ENCODE results near the gene ADAT2.
"Not testable (repeated sequence)": the region's sequence is repeated elsewhere in the genome, so short reads cannot be mapped to it uniquely, and the experiment has no call there.

Gene ADAT2

DNA sequence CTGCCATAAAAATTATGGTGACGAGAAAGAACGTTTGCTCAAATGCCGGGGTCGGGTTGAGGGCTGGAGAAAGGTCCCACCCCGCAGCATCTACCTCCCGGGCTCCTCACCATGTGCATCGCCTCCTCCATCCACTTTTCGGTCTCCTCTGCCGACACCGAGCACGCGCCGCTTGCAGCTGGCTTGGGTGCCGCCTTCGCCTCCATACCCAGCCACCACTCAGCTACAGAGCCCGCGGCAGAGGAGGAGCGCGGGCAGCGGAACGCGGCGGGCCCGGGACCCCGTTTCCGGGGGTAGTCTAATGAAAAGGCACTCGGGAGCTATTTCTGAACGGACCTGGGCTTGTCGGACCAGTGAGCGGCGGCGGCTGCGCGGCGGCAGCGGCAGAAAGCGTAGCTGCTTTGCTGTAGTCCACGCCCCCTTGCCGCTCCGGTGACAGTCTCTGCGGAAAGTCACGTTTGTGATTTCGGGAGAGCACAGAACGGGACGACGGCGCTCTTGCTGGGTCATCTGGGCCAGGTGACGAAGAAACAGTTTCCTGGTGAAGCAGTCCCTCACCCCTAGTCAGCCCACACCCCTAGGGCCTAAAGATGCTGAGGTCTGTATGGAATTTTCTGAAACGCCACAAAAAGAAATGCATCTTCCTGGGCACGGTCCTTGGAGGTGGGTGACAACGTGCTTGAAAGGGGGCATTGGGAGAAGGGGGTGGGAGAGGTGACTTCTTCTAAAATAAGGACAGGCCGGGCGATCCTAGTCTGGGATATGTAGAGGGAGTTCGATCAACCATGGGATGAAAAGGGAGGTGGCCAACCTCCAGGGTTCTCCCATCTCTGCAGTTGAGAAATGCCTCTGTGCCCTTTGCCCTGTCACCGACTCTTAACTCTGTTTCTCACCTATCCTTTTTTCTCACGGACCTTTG lies at the start of gene ADAT2, which contains the start of gene PEX3:
TSS of gene ADAT2 (minus strand) at position 243 of the 919 bp plus-strand sequence. CDS start at position 206, 37 bp downstream.
TSS of gene PEX3 (plus strand) at position 353 of the 919 bp plus-strand sequence. CDS start at position 591, 238 bp downstream.
- DNase-seq, result peak; percentile 93

DNA sequence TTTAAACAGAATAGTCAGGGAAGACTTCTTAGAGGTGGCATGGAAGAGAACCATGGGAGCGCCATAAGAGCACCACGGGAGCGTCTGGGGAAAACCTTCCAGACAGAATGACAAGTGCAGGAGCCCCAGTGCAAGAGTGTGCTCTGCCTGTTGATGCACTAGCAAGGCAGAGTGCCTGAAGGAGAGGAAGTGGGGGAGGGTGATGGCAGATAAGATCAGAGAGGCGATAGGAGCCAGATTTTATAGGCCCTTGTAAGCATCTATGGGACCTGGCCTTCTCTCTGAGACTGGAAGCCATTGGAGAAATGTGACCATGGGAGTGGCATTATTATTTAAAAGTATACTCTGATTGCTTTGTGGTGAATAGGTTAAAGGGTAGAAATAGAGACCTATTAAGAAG lies 47.9 kb upstream of the ADAT2 start:
- no peak for DNase-seq

DNA sequence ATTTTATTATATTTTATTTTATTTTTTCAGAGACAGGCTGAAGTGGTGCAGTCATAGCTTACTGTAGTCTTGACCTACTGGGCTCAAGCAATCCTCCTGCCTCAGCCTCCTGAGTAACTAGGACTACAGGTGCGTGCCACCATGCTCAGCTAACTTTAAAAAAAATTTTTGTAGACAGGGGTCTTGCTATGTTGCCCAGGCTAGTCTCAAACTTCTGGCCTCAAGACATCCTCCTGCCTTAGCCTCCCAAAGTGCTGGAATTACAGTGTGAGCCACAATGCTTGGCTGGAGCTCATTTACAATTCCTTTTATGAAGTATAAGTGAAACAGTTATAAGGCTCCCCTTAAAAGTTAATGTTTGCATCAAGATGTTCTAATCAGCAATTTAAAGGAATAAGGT lies 46.5 kb upstream of the ADAT2 start:
- DNase-seq, result no peak

DNA sequence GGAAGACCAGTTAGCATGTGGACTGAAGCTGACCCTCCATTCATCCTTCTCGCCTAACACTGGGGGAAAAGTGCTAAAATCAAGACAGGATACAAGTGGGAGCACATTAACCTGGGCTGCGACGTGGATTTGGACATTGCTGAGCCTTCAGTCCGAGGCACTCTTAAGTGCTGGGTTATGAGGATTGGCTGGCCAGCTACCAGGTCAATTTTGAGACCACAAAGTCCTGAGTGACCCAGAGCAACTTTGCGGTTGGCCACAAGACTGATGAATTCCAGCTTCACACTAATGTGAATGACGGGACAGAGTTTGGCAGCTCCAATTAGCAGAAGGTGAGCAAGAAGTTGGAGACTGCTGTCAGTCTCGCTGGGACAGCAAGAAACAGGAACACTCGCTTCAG lies 40.3 kb upstream of the ADAT2 start:
- no peak for DNase-seq

DNA sequence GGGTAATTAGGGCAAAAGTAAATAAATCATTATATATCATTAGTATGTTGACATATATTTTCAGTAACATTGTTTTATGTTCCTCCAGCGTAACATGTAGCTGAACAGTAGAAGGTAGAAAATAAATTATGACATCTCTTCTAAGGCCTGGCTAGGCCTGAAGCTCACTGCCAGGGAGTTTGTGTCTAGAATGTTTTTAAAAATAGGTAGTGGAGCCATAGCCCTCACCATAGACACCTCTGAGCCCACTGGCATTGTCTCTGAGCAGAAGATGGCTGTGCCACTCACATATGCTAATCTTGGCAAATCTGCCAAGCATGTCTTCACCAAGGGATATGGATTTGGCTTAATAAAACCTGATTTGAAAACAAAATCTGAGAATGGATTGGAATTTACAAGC lies 39.7 kb upstream of the ADAT2 start:
- DNase-seq, result no peak

DNA sequence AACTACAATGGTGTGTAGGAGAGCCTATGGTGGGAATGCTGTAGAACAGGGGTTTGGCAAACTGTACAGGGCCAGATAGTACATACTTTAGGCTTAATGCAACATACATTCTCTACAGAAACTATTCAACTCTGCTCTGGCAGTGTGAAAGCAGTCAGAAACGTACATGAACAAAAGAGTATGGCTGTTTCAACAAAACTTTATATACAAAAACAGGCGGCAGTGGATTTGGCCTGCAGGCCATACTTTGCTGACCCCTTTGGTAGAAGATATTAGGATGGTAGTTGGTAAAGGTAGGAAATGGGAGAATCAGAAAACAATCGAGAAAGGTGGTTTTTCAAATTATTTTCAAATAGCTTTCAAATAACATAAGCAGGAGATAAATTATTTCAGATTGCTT lies 36.3 kb upstream of the ADAT2 start:
- DNase-seq, result no peak

DNA sequence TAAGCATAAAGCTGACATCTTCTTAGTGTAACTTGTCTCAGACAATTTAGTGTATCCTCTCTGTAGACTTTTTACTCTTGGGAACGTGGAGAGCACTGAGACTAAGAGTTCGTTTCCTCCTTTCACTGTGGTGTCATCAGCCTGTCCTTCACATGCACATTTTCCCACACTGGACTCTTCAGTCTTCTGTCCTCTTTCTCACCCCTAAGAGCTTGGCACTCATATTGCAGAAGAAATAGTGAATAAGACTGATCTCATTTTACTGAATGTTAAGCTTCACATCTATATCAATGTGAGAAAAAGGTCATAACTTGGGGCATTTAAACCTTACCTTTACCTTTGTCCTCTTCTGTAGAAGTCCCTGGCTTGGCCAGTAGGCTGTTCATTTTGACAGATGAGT lies 35.5 kb upstream of the ADAT2 start:
- no peak for DNase-seq

DNA sequence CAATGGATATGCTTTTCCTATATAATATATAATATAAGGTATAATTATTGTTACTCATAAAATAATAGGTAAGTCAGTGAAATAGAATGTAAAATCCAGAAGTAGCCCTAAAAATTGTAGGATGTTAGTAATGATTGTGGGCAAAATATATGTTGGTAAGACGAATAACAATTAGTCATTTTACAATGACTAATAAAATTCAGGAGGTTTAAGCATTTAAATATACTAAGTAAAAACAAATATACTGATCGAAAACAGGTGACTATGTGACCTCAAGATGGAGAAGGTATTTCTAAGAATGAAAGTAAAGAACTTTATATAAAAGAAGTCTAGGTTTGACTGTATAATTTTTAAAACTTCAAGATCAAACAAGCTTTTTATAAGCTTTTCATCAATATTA lies 32.1 kb upstream of the ADAT2 start:
- no peak for DNase-seq

DNA sequence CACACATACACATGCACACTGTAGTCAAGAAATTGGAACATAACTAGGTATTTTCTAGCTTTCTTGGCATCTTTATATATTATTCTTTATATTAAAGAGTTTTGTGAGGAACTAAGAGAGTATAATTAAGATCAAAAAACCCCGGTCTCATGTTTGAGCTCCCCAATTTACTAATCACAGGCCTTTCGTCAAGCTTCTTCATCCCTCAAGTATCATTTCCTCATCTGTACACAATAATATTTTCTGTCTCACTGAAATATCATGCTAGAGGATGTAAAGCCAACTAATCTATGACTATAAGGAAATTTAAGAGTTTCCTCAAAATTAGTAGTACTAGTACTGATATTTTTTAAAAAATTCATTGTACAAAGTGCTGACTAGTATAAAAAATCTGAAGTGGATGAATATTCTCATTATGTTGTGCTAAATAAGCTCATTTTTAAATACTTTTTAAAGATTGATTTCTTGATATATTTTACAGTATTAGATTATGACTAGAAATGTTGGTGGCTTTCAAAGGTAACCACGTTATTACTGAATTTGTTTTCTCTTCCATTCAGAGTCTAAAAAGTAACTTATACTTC lies 28.1 kb upstream of the ADAT2 start:
- no peak for DNase-seq

DNA sequence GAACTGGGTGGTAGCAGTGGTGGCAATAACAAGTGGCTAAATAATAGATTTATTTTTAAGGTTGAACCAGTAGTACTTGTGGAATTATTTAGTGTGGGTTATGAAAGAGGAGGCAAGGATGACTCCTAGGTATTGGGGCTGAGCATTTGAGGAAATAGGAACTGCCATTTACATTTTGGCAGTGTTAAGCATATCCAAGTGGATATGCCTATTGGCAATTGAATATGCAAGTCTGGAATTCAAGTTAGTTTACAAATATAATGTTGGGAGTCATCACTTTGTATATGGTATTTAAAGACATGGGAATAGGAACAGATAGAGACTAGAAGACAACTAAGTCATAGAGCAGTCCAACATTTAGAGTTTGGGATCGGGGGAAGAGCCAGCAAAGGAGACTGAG lies 26.1 kb upstream of the ADAT2 start:
- no peak for DNase-seq

DNA sequence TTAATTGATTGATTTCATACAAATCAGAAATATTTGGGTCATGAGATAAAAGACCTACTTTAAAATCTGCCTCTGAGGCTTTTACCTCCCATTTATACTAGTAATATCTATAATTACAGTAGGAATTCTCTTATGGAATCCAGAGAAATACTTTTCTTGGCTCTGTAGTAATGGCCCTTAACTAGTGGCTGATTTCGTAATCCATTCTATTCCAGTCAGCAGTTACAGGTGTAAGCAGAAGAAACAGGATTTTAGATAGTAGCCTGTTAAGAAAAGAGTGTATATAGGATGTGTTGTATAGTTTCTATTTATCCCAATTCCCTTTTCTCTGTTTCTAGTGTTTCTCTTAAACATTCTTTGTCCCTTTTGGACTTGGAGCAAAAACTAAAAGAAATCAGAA lies 21.3 kb upstream of the ADAT2 start:
- no peak for DNase-seq

DNA sequence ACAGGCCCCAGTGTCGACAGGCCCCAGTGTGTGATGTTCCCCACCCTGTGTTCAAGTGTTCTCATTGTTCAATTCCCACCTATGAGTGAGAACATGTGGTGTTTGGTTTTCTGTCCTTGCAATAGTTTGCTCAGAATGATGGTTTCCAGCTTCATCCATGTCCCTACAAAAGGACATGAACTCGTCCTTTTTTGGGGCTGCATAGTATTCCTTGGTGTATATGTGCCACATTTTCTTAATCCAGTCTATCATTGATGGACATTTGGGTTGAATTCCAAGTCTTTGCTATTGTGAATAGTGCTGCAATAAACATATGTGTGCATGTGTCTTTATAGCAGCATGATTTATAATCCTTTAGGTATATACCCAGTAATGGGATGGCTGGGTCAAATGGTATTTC lies 18.3 kb upstream of the ADAT2 start:
- DNase-seq, result not testable (repeated sequence)

DNA sequence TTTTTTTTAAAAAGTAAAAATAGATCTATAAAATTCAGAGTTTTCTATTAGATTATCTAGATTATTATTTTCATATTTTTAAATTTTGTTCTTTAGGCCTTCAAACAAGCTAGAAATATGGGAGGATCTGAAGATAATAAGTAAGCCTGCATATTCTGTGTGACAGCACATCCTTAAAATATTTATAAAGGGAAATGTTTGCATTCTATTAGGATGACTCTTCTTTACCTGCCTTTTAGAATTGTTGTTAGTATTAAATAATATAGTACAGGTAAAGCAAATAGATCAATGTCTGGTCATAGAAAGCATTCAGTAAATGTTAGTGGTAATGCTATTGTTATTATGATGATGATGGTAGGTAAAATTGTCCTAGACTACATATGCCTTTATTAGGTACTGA lies 17.5 kb upstream of the ADAT2 start:
- no peak for DNase-seq

DNA sequence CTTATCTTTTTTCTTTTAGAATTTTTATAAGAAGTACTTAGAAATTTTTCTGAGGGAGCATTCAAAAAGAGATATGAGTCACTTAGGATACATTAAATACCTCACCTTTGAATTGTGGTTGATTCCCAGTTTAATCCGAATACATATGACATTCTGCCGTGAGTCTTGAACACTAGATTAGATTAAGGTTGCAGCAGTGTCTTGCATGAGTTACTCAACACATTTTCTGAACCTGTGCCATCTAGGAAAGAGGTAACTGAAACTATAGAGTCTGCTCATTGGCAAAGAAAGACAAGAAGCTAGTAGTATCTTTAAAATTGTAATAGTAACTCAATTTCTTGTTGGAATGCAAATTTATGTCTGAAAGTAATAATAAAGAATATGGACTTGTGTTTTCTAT lies 15.1 kb upstream of the ADAT2 start:
- DNase-seq, result no peak

DNA sequence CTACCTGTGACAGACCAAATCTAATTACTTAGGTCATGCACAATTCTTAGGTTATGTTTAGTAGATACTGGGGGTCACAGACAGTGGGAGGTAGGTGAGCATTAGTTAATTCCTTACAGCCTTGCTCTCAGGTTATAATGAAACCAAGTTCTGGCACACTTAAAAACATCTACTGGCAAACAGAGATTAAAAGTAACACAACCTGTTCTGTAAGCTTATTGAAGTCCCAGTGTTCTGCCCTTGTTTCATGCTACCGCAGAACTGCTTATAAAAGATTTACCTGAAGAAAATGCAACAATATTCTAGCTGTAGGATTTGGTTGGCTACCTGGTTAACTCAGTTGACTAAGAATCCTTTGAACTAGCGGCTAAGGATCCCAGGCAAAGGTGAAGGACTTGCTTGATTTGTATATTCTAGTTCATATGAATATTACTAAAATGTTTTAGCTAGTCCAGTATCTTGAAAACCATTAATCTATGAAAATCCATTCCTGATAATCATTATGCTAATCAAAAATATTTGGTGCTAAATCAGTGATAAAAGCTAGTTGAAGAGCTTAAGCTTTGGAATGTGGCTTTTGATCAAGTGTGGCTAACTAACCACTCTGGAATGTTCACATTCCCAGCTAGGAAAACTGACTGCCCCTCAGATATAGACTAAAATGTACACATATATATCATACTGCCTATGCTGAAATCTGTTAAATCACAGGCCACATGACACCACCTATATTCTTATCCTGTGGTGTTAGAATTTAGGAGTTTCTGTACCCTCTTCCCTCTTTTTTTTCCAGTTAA lies 7.3 kb upstream of the ADAT2 start:
- no peak for DNase-seq

DNA sequence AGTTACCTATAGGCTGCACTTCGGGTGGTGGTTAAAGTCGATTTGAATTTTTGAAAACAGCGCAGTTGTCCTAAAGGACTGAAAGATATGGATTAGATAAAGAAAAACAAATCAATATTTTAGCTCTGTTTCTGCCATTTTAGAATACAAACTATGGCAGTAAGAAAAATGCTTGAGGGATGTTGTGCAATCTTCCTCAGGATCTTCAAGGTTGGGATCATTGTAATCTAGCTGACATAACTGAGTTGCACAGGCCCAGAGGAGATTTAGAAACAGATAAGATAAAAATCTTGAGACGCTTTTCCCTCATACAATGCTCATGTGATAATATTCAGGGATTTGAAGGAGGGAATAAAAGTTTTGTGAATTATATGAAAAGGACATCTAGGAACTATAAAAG lies 1.0 kb upstream of the ADAT2 start:
- no peak for DNase-seq

DNA sequence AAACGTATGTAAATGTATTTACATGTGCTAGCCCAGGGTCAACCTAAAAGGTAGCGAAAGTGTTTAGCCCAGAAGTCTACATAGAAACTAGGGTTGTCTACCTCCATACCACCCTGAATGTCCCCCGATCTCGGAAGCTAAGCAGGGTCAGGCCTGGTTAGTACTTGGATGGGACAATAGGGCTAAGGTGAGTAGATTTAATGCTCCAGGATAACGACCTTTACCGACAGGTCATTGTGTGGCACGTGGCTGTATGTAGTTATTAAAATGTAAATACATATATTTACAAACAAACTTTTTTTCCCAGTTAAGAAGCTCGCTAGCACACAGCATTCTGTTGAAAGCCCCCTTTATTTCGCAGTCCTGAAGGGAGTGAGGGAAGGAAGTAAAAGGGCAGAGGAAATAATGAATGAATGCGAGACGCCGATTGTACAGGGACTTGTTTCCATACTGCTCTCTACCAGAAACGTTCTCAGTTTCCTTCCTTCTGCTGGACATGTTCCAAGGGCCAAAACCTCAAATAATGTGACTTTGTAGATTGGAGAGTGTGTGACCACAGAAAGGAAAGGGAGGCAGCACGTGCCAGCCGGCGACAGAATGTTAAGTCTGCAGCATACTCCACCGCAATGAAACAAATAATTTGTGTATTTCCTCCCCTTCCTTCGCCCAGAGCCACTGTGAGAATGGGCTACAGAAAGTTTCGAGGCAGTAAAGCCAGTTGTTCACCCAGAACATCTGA lies 612 bp downstream of the ADAT2 start:
- DNase-seq, result peak; percentile 18

DNA sequence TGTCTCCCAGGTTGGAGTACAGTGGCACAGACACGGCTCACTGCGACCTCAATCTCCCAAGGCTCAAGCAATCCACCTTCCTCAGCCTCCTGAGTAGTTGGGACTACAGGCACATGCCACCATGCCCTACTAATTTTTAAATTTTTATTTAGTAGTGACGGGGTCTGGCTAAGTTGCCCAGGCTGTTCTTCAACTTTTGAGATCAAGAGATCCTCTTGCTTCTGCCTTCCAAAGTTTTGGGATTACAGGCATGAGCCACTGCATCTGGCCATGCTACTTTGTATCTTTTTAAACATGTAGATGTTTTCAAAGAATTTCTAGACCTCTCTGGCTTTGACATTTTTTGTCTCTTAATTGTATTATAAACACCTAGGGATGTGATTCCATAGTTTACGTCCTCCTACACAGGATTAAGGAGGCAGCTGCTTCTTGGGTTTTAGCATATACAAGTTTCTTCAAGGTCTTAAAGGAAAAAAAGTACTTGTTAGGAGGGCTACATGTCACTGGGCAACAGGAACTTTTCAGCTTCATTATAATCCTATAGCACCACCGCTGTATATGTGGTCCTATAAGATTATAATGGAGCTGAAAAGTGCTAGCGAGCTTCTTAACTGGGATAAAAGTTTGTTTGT lies 1.3 kb downstream of the ADAT2 start:
- DNase-seq, result no peak

DNA sequence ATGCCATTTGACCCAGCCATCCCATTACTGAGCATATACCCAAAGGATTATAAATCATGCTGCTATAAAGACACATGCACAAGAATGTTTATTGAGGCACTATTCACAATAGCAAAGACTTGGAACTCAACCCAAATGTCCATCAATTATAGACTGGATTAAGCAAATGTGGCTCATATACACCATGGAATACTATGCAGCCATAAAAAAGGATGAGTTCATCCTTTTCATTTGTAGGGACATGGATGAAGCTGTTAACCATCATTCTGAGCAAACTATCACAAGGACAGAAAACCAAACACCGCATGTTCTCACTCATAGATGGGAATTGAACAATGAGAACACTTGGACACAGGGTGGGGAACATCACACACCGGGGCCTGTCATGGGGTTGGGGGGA lies 2.6 kb downstream of the ADAT2 start:
- DNase-seq, result not testable (repeated sequence)

DNA sequence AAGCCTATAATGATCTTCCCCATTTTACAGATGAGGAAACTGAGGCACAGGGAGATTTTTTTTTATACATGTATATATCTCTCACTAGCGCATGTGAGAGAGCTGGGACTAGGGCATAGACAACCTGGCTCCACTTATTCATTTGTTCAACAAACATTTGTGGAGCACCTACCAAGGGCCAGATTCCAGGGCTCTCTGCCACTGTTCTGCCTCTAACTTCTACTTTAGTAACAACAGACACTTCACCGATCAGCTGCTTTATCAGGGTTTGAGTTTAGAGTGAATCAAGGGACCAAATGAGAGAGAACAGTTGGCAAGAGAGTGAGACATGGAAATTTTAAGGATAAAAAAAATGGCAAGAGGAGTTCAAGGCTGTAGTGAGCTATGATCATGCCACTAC lies 7.4 kb downstream of the ADAT2 start:
- no peak for DNase-seq

DNA sequence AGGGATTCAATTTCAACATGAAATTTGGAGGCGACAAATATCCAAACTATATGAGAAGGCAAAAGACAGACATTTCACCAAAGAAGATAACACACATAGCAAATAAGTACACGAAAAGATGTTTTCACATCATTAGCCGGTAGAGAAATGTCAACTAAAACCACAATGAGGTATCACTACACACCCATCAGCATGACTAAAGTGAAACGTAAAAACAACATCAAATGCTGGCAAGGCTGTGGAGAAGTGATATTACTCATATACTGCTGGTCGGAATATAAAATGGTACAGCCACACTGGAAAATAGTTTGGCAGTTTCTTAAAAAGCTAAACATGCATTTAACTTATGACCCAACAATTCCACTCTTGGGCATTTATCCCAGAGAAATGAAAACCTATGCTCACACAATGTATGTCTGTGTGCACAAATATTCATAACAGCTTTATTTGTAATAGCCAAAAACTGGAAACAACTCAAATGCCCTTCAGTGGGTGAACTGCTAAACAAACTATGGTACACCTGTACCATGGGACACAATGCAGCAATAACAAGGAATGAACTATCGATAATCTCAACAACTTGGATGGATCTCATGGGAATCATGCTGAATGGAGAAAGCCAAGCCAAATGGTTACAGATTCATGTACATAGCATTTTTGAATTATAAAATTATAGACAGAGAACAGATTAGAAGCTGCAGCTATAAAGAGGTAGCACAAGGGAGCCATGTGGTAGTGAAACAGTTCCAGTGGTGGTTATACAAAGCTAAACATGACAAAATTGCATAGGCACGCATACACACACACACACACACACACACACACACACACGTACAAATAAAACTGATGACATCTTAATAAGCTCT lies 8.6 kb downstream of the ADAT2 start:
- DNase-seq, result no peak
